ENCODE data around the gene TTC21A. TPM values are rescaled to one million over a fixed set of nuclear protein-coding genes. Genes with fewer than 3 reads are reported as not detected.

Gene TTC21A
- total RNA-seq, 1 donor from 2014 or later = 1.1 TPM

GRCh38 chr3:39132096-39133092 lies 24.9 kb downstream of the TTC21A start:
- FAIRE-seq (no peak), DNase-seq (ENCODE audit: low read depth) (no peak)
- H3K36me3 ChIP-seq (ENCODE audit: control insufficient read depth, insufficient read depth, low read length) = no peaks in the 10 kb centered on the region
- no peaks in the 10 kb centered on the region for H3K27me3 ChIP-seq (ENCODE audit: control insufficient read depth, insufficient read depth, low read length)
- no peak for TF ChIP-seq CTCF (IDR thresholded peaks at IDR 0.05; ENCODE audit: insufficient read depth, low read length, severe bottlenecking)
- H3K4me3 ChIP-seq (ENCODE audit: low read depth, low read length) = no peak overlapping the region

- Histone ChIP-seq H3K4me3 (ENCODE audit: low read depth, low read length) (no peak overlapping the region), H3K27me3 (ENCODE audit: control insufficient read depth, insufficient read depth, low read length) (no peaks in the 10 kb centered on the region), H3K36me3 (ENCODE audit: control insufficient read depth, insufficient read depth, low read length) (no peaks in the 10 kb centered on the region)
- FAIRE-seq (no peak), DNase-seq (ENCODE audit: low read depth) (no peak)
- no peak for TF ChIP-seq CTCF (IDR thresholded peaks at IDR 0.05; ENCODE audit: insufficient read depth, low read length, severe bottlenecking)
These were observed 25.6 kb downstream of the TTC21A start for GRCh38 chr3:39133093-39133490.

- no peak for TF ChIP-seq CTCF (IDR thresholded peaks at IDR 0.05; ENCODE audit: insufficient read depth, low read length, severe bottlenecking)
These were observed 26.3 kb downstream of the TTC21A start for GRCh38 chr3:39133822-39134221.

GRCh38 chr3:39134305-39134704 lies 26.8 kb downstream of the TTC21A start:
- no peak for FAIRE-seq
- no peak overlapping the region for H3K4me3 ChIP-seq (ENCODE audit: low read depth, low read length)
- no peak for TF ChIP-seq CTCF (IDR thresholded peaks at IDR 0.05; ENCODE audit: insufficient read depth, low read length, severe bottlenecking)
- no peaks in the 10 kb centered on the region for H3K27me3 ChIP-seq (ENCODE audit: control insufficient read depth, insufficient read depth, low read length)
- no peaks in the 10 kb centered on the region for H3K36me3 ChIP-seq (ENCODE audit: control insufficient read depth, insufficient read depth, low read length)
- no peak for DNase-seq (ENCODE audit: low read depth)

More at GRCh38 chr3:39133822-39134221, 26.3 kb downstream of the TTC21A start:
- no peaks in the 10 kb centered on the region for H3K27me3 ChIP-seq (ENCODE audit: control insufficient read depth, insufficient read depth, low read length)
- DNase-seq (ENCODE audit: low read depth) (no peak), FAIRE-seq (no peak)
- H3K36me3 ChIP-seq (ENCODE audit: control insufficient read depth, insufficient read depth, low read length) = no peaks in the 10 kb centered on the region
- no peak overlapping the region for H3K4me3 ChIP-seq (ENCODE audit: low read depth, low read length)

GRCh38 chr3:39135170-39135805 lies 27.8 kb downstream of the TTC21A start:
- FAIRE-seq = no peak
- TF ChIP-seq CTCF (IDR thresholded peaks at IDR 0.05; ENCODE audit: insufficient read depth, low read length, severe bottlenecking) = no peak
- no peaks in the 10 kb centered on the region for H3K36me3 ChIP-seq (ENCODE audit: control insufficient read depth, insufficient read depth, low read length)
- no peaks in the 10 kb centered on the region for H3K27me3 ChIP-seq (ENCODE audit: control insufficient read depth, insufficient read depth, low read length)
- H3K4me3 ChIP-seq (ENCODE audit: low read depth, low read length) = no peak overlapping the region
- DNase-seq (ENCODE audit: low read depth) = no peak
